Measurements from ENCODE around the gene TSEN15. TPM values are rescaled to one million over a fixed set of nuclear protein-coding genes. Genes with fewer than 3 reads are reported as not detected.

The TSEN15 gene
- total and polyA plus RNA-seq, 10 of the 15 experiments (the other 5 are each of a cell fraction or from before 2014, with no cell fraction given): 21.1 to 136 (median 70.2) TPM

- TF ChIP-seq KLF5 (IDR thresholded peaks at IDR 0.05; ENCODE audit: partially characterized antibody) (no peak), PAX8 (IDR thresholded peaks at IDR 0.05) (no peak), NBN (IDR thresholded peaks at IDR 0.05) (no peak), ZNF384 (IDR thresholded peaks at IDR 0.05; ENCODE audit: borderline replicate concordance, low read depth, low read length) (no peak), ZBTB33 (IDR thresholded peaks at IDR 0.05) (no peak)
These were observed 12.4 kb upstream of the TSEN15 start (continued) for GRCh38 chr1:184039126-184039525.

GRCh38 chr1:184041731-184042130, 9.8 kb upstream of the TSEN15 start:
- H3K27ac ChIP-seq (ENCODE audit: control insufficient read depth, insufficient read depth): no peak overlapping the region
- H3K9ac ChIP-seq (ENCODE audit: control insufficient read depth, insufficient read depth, low read length): no peak overlapping the region
- peaks cover 0 to 11% of the 10 kb centered on the region in 2 experiments; a peak in 2 of 4 replicates for H3K27me3 ChIP-seq (replicated peaks in 1 of 2; ENCODE audit: control insufficient read depth in 2 of 2, insufficient read depth in 2 of 2, low read length in 1 of 2)
- no peaks in the 10 kb centered on the region for H3K36me3 ChIP-seq (ENCODE audit: control insufficient read depth in 2 of 2, insufficient read depth in 2 of 2, low read length in 1 of 2)
- H2AFZ ChIP-seq (ENCODE audit: control insufficient read depth, low read depth, low read length): no peak overlapping the region
- H4K20me1 ChIP-seq (ENCODE audit: control insufficient read depth, insufficient read depth): no peaks in the 10 kb centered on the region
- H3K4me1 ChIP-seq (ENCODE audit: control insufficient read depth, insufficient read depth, low read length): no peaks in the 10 kb centered on the region; the same call in 1 of the 2 replicates
- no peak overlapping the region for H3K4me3 ChIP-seq
- in situ Hi-C loops (cut with MboI) (no loop called here), intact Hi-C loops (cut with micrococcal nuclease; ENCODE audit: unreplicated experiment) (no loop called here)
- FAIRE-seq (no peak), DNase-seq (ENCODE audit: low read depth, low spot score) (no peak), ATAC-seq (no peak)
- ChIA-PET POLR2A (no interaction called here), RAD21 (ENCODE audit: unreplicated experiment) (no interaction called here), CTCF (no interaction called here), SMC1A (ENCODE audit: uncharacterized antibody, unreplicated experiment) (interaction anchor here (0.6 to 2.4 kb wide), 2 partner anchors 10 to 37 kb away, joined by 3 to 10 read pairs; partner anchors contain the start of gene TSEN15)
- no peak for TF ChIP-seq CHD1 (IDR thresholded peaks at IDR 0.05; ENCODE audit: low read depth, low read length)
- TF ChIP-seq E4F1 (IDR thresholded peaks at IDR 0.05; ENCODE audit: borderline replicate concordance, partially characterized antibody): no peak
- TF ChIP-seq CTCF (IDR thresholded peaks at IDR 0.05 in 2 of 3, conservative IDR thresholded peaks at IDR 0.05 in 1 of 3; ENCODE audit: control insufficient read depth in 2 of 3, extremely low read depth in 1 of 3, insufficient read depth in 1 of 3, low read depth in 3 of 3, low read length in 3 of 3): no peak
- TF ChIP-seq CREM (IDR thresholded peaks at IDR 0.05; ENCODE audit: low read depth): no peak
- no peak for TF ChIP-seq KAT2A (conservative IDR thresholded peaks at IDR 0.05; ENCODE audit: control insufficient read depth, low read depth, low read length)
- TF ChIP-seq LARP7 (IDR thresholded peaks at IDR 0.05): no peak
- TF ChIP-seq KDM1A (IDR thresholded peaks at IDR 0.05; ENCODE audit: borderline replicate concordance): no peak
- no peak for TF ChIP-seq RCOR1 (conservative IDR thresholded peaks at IDR 0.05; ENCODE audit: low read depth, low read length)
- no peak for TF ChIP-seq CBFB (IDR thresholded peaks at IDR 0.05; ENCODE audit: low read depth)
- no peak for TF ChIP-seq NFYB (IDR thresholded peaks at IDR 0.05; ENCODE audit: insufficient read depth, low read depth, low read length)
- TF ChIP-seq JUNB (IDR thresholded peaks at IDR 0.05): no peak
- WGBS (ENCODE audit: insufficient coverage, insufficient replicate concordance, low lambda C conversion rate, missing lambda C conversion rate): 43% methylated on average over 3 of the region's 3 CpGs
- no peak overlapping the region for H3K4me2 ChIP-seq (ENCODE audit: control insufficient read depth, insufficient read depth)
- H3K79me2 ChIP-seq (ENCODE audit: control insufficient read depth, insufficient read depth, low read length): no peaks in the 10 kb centered on the region
- no TSS peak for BruUV-seq (replicated peaks)
- H3K9me3 ChIP-seq (replicated peaks; ENCODE audit: control insufficient read depth, insufficient read depth, low read length): no peaks in the 10 kb centered on the region
